Measurements from ENCODE around the gene KDF1.

The KDF1 gene

DNA sequence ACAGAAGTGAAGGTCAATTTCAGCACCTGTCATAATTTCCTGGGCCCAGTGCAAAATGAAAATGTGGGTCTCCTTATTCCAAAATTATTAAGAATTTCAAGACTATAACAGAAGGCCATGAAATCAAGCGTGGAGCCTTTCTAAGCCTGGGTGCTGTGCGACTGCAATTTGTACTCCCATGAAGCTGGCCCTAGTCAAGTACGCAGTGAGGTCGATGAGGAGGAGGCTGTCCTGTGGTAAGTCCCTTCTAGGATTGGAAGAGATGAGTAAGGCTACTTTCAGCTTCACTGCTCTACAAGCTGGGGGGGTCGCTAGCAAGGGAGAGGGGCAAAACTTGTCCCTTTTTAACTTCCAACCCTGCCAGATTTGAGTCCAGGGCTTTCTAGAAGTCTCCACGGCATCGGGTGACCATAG is 39.1 kb downstream of the KDF1 start:
- no peak for DNase-seq (ENCODE audit: extremely low read depth in 1 of 2, low read depth in 1 of 2)

DNA sequence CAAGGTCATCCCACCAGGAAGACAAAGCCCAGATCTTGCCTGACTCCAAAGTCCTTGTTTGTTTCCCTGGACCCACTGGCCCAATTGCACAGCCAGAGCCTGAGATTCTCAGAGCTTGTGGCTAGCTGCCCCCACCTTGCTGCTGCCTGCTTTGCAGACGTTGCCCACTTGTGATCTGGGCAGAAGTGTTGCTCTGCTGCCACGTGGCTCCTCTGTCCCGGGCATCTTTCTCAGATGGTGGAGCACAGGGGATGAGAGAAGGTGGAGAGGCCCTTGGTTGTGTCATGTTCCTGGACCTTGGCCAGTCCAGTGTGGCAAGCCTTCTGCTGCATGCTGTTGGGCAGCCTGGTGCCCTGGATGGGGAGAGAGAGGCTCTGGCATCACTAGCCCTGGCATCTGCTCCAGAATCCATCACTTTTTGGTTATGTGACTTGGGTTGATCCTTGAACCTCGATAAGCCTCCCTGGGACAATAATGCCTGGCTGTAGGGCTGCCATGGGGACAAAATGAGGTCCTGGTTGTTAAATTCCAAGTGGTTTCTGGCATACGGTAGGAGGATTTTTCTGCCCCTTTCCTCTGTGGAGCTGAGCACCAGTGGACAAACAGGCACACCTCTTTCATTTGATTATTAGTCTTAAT is 44.9 kb downstream of the KDF1 start:
- DNase-seq (ENCODE audit: extremely low read depth in 1 of 2, low read depth in 1 of 2): no peak

GRCh38 chr1:26913754-26914619 is 46.3 kb downstream of the KDF1 start, which contains the start of gene NR0B2:
Gene NR0B2 (minus strand): TSS chr1:26913975. CDS start chr1:26913940, 35 bp downstream.
- DNase-seq (ENCODE audit: extremely low read depth in 1 of 2, low read depth in 1 of 2): no peak

DNA sequence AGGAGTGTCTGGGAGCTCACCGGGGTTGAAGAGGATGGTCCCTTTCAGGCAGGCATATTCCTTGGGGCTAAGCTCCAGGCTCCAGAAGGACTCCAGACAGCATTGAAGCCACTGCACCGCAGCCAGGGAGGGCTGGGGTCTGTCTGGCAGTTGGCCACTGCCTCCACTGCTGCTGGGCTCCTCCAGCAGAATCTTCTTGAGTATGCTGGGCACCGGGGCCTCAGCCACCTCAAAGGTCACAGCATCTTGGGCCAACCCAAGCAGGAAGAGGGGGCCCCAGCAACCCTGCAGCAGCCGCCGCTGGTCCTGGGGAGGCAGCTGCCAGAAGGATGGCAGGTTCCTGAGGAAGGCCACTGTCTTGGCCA is 46.9 kb downstream of the KDF1 start:
- DNase-seq (ENCODE audit: extremely low read depth in 1 of 2, low read depth in 1 of 2): no peak

DNA sequence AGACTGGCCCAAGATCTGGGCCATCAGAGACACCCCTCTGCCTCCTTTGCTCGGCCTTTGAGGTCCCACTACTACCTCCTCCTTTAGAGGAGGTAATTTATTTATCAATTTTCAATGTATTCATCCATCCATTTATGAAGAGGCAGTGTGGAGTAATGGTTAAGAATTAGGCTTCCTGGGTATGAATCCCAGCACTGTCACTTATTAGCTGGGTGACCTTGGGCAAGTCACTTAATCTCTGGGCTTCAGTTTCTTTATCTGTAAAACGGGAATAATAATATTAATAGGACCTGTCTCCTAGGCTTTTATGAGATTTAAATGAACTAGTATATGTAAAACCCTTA is 48.1 kb downstream of the KDF1 start:
- DNase-seq (ENCODE audit: extremely low read depth in 1 of 2, low read depth in 1 of 2): no peak

GRCh38 chr1:26911399-26912146 is 48.7 kb downstream of the KDF1 start:
- DNase-seq (ENCODE audit: extremely low read depth in 1 of 2, low read depth in 1 of 2): no peak

DNA sequence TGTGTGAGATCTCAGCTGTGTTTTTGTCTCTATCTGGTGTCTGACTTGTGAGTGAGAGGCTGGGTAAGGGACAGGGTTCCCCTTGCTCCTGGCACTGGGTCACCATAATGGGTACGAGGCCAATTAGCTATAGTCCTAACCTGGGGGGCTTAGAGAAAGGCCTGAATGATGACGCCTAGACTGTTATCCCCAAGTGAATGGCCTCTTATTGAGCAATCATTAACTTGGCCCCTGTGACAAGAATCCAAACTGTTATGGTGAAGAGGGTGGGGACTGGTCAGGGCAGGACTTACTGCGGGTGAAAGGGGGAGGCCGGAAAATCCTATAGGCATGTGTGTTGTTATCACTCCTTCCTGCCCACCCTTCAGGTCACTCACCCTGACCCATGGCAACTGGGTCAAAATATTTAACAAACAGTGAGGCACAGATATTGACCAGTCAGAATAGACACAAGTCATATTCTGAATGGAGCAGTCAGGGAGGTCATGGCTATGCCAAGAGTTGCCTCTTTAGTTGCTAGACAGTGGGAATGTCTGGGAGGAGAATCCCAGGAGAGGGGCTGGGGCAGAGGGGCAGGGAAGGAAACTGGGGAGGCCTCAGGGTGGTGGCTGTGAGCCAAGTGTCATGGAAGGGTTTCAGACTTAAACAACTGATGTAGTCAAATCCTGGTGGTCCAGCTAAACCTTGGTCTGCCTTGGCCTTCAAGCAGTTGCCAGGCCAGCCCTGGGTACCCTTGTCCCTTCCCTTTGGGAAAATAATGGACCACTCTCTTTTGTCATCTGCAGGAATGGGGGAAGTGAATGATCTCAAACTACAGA is 49.7 kb downstream of the KDF1 start:
- no peak for DNase-seq (ENCODE audit: extremely low read depth in 1 of 2, low read depth in 1 of 2)

GRCh38 chr1:26909951-26910342 is 50.3 kb downstream of the KDF1 start:
- DNase-seq (ENCODE audit: extremely low read depth in 1 of 2, low read depth in 1 of 2): no peak

DNA sequence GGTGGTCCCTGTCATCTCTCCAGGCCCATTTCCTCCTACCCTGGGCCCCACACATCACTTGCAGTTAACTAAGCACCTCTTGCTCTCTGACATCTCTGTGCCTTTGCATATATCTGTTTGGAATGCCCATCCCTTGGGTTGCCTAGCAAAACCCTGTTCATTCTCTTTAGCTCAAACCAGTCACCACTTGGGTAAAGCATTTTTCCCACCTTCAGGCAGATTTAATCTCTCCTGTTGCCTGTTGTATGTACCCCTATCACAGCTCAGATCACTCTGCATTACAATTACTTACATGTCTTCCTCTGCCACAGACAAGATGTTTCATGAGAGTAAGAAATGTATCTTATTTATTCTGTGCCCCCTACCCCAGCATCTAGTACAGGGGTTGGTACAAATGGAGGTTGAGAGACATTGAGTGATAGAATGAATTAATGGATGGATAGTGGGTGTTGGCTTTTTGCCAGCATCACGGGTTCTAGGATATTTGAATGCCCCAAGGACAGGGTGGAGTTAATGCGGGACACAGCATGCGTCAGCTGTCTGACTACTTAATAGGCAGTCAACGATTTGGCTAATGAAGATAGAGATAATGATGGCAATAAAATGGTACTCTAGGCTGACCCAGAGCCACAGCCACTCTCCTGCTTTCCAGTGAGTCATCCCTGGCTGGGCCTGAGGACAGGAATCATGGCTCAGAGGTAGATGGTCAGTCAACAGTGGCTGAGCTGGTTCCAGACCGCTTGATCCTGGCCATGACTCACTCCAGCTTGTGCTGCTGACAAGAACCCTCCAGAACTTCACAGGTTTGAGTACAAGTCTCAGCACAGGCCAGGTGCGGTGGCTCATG is 53.0 kb downstream of the KDF1 start:
- DNase-seq (ENCODE audit: extremely low read depth in 1 of 2, low read depth in 1 of 2): no peak

DNA sequence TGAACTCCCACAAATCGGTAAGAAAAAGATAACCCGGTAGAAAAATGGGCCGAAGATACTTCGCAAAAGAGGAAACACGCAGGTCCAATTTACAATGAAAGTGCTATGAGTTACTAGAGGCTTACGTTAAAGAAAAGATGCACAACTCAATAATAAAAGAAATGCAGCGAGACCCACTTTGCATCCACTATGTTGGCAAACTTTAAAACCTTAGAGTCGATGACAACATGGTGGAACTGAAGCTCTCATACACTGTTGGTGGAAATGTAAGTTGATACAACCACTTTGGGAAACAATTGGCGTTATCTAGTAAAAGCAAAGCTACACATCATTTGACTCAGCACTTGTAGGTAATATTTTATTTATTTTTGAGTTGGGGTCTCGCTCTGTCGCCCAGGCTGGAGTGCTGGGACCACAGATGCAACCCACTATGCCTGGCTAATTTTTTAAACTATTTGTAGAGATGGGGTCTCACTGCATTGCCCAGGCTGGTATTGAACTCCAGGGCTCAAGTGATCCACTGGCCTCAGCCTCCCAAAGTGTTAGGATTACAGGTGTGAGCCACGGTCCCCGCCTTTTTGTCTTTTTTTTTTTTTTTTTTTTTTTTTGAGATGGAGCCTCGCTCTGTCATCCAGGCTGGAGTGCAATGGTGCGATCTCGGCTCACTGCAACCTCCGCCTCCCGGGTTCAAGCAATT is 59.3 kb downstream of the KDF1 start:
- DNase-seq (ENCODE audit: extremely low read depth in 1 of 2, low read depth in 1 of 2): no peak

GRCh38 chr1:26900001-26900814 is 60.1 kb downstream of the KDF1 start, which contains the start of gene GPATCH3:
Gene GPATCH3 (minus strand): TSS chr1:26900467. CDS start chr1:26900442, 25 bp downstream.
- DNase-seq (ENCODE audit: extremely low read depth in 1 of 2, low read depth in 1 of 2): peak; percentile 70 to 84

Measured in stimulated activated CD8-positive, alpha-beta memory T cell treated with anti-CD3 and anti-CD28 coated beads, Interleukin-7, amount 100 ng/mL, for 48 hours (primary cell).